Stimulated activated CD8-positive, alpha-beta memory T cell treated with anti-CD3 and anti-CD28 coated beads, Interleukin-12 subunit alpha, Interleukin-12 subunit beta, amount 100 ng/mL, for 24 hours (primary cell): Measurements from ENCODE around the gene EFCAB11.
A peak's percentile ranks its signal among the peaks of the same experiment; 100 is the strongest.

Experiments
- DNase-seq: peaks from one replicate; pipeline ENCODE4 v3.0.0-alpha.2; 2020; ENCODE audit errors: extremely low read depth

Gene EFCAB11

DNA sequence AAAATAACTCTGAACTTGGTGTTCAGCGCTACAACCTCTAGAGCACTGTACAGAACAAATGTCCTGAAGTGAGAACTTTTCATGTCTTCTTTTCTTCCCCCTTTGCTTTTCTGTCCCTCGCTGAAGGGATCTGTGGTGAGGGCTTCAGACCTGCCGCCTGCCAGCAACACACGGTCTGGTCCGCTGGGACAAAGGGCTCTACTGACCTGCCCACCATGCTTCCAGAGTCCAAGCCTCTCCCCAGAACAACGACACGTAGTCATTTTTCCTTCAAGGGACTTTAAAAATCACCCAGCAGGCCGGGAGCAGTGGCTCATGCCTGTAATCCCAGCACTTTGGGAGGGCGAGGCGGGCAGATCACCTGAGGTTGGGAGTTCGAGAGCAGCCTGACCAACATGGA, 140.4 kb downstream of the EFCAB11 start:
- DNase-seq: no peak

DNA sequence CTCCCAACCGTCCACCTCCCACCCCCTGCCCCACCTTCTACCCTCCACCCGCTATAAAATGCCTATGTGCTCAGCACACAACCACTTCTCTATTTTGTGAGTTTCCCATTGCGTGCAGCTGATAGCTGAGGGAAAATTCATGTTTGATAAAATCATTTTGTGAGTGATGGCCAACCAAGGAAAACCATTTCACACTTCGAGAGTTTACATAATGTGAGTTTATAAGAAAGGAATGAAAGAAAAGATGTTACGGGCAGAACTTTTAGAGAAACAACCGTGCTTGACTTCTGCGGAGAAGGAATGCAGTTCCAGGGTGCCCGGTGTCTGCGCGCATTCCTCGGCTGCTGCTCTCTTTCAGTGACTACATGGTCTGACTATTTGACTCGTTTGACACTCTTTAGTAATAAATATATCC, 140.9 kb downstream of the EFCAB11 start:
- no peak for DNase-seq

DNA sequence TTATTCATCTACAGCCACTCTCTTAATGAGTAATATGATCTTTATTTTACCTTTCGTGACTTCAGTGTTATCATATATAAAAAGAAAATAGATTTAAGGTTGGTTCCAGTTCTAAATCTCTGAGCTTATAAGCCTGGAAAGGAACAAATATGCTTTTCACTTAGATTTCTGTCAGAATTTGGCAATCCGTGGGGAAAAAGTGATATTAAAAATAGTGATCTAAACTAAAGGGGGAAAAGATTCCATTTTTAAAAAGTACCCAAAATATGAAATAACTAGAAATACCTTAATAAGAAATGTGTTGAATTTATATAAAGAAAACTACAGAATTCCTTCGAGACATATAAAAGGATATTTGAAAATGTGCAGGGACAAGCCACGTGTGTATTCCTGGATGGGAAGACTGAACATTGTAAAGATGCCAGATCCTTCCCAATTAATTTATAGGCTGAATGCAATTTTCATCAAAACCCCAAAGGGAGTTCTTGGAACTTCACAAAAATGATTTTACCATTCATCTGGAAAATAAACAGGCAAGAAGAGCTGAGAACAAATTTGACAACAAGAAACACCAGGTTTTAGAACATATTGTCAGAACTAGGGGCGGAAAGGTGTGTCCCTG, 142.5 kb downstream of the EFCAB11 start:
- no peak for DNase-seq

DNA sequence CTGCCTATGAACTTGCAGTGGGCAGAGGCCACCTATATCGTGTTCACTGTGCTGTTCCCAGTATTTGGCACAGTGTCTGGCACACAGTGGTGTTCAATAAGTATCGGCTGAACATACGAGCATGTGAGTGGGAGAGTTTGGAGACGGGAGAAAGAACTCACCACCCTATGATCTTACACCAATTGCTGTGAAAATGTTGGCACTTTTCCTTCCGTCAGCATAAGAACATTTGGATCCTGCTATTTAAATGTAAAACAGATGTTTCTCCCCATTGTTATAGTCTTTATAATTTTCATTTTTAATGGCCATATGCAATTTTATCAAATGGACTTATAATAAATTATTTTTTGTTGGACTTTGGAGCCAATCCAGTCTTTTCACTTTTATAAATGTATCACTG, 144.4 kb downstream of the EFCAB11 start:
- no peak for DNase-seq

DNA sequence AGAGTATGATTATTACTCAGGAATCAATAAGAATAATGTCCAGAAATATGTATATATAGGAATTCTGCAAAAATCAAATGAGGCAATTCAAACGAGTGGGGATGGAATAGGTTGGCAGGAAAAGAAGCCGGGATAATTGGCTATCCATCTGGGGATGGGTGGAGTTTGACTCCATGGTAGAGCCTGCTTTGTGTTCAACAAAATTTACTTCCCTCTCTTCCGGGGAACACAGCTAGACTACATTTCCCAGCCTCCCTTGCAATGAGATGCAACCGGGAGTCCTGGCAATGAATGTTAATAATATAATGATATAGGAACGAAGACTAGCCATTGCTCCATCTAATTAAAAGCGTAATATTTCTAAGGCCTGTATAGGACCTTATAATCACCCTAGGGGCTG, 146.6 kb downstream of the EFCAB11 start:
- DNase-seq: no peak

DNA sequence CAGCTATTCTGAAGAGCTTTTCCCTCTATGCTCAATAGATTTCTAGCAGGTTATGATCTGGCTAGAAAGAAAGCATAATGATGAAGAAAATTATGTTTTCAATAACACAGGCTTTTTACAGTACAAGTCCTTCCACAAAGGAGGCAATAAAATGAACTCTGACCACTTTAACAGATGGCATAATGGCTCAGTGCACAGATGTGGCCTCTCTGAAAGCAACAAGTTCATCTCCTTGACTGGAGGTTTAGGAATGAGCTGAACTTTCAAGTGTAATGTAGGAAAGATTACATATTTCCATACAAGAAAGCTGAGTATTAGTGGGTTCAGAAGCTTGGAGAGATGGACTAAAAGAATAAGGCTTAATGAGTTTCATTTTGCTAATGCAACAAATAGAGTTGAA, 147.4 kb downstream of the EFCAB11 start:
- DNase-seq: no peak

DNA sequence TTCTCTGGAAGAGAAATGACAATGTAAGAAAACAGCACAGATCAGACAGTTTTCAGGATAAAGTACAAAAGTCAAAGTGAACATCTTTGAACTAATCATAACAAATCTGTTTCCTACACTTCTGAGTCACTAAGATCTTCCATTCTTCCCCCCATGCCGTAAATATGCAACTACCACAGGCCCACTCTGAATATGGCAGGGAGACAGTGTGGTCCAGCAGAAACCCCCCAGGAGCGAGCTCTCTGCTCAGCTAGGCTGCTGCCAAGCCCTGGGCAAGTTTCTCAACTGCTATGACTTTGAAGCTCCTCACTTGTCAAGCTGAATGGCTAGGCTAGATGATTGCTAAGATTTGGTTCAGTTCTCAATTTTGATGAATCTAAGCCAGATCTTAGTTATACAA, 148.1 kb downstream of the EFCAB11 start:
- DNase-seq: no peak

DNA sequence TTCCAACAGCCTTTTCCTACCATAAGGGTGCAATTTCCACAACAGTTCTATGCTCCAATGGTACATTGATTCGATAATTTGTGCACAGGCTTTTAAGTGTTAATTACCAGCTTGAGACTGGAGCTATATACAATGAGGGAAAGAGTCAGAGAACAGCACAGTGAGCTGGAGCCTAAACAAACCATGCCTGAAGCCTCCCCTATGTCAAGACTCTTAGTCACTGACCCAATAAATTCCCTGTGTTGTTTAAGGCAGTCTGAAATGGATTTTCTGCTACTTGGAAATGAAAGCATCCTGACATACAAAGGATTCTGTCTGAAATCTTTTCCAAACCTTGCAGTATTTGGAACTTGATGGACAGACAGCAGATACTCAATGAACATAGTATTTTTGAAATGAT, 149.0 kb downstream of the EFCAB11 start:
- DNase-seq: no peak

DNA sequence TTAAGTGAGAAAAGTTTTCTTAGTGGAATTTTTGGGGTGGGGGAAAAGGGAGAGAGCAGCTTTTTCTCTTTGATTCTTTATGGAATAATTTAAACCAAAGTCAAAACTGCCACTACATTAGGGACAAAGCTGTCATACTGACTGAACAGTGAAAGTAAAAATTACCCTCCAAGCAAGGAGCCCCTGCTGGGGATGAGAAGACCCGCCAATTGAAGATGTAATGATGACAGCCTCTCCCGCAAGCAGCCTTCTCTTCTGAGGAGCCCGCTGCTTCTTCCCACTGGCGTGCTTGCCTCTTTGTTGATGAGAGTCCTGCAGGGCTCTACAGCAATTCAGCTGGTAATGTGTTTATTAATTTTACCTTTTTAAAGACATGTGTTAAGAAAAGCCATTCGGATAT, 151.0 kb downstream of the EFCAB11 start:
- DNase-seq: no peak

DNA sequence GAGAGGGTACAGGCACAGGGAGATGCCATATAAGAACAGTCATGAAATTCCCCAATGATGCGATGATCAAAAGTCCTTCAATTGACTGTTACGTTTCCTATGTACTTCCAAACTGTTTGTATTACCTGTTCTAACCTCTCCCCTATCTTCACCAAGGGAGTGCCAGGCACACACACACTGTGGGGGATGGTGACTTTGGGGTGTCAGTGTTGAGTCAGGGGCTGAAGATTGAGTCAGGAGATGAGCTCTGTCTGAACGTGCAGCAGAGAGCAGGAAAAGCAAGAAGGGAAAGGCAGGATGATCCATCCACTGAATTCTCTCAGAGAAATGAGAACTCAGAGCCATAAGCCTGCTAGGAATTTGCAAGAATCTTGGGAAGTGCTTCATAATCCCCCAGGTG, 153.4 kb downstream of the EFCAB11 start:
- DNase-seq: no peak

DNA sequence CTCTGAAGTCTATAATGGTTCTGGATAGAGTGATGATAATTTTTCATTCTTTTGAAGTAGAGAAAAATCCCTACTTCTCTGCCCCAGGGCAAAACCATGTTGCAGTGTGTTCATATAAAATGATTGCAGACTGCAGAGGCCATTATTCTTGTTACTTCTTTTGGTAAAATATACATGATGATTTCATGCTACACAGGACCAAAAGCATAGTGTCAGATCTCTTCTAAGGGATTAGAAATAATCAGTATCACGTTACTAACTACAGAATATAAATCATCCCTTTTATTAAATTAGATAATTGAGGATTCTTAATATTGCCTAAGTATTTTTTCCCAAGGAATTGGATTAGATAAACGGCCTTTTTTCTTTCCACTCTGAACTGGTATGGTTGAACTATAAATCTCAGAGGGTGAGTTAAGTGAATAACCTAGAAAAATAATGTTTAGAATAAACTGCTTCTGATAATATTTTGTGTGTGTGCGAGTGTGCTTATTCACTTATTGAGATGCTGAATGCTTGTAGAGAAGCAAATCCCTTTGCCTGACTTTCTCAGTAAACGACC, 156.2 kb downstream of the EFCAB11 start:
- no peak for DNase-seq

DNA sequence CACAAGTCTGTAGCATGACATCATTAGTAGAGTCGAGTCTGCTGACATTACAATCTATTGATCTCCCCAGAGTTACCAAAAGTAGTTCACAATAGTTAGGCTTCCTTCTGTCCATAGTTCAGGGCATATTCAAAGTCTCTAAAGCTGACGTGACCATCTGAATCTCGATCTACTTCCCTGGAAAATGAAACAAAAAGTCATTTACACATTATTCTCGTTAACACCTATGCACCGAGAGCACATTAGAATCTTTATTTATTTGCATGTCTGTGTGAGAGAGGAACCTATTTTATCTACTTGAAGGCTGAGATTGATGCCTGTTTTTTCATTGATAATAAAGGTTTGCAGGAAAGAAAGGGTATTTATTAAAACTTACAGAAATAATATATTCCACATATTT, 157.4 kb downstream of the EFCAB11 start:
- DNase-seq: no peak

DNA sequence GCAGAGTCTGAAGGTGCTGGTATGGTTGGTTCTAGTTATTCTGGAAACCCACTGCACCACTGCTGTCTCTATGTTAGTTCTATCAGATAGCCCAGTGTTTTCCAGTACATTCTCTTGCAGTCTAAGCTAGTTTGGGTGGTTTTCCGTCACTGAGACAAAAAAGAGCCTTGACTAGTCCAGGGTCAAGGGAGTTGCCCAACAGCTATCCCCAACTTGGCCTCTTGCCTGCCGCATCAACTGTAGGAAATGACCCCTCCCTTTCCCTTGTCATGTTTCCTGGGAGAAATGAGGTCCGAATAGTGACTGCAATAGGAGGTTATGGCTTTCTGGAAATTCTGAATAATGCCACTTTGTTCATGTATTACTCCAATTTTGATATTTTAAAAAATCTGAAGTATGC, 160.4 kb downstream of the EFCAB11 start:
- DNase-seq: no peak

DNA sequence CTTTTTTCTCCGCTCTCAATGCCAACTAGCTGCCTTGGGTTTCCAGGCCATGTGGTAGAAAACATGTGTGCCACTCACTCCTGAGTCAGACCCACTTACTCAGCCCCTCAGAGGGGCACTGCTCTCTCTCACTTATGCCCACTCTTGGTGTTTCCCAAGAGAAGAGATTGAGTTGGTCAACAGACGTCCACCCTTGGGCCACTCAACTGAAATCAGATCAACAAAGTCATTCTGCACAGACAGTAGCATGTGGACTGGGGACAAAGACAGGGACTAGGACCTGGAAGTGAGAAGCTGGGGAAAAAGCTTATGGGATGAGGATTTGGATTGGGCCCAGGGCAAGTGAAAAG, 161.2 kb downstream of the EFCAB11 start:
- no peak for DNase-seq

DNA sequence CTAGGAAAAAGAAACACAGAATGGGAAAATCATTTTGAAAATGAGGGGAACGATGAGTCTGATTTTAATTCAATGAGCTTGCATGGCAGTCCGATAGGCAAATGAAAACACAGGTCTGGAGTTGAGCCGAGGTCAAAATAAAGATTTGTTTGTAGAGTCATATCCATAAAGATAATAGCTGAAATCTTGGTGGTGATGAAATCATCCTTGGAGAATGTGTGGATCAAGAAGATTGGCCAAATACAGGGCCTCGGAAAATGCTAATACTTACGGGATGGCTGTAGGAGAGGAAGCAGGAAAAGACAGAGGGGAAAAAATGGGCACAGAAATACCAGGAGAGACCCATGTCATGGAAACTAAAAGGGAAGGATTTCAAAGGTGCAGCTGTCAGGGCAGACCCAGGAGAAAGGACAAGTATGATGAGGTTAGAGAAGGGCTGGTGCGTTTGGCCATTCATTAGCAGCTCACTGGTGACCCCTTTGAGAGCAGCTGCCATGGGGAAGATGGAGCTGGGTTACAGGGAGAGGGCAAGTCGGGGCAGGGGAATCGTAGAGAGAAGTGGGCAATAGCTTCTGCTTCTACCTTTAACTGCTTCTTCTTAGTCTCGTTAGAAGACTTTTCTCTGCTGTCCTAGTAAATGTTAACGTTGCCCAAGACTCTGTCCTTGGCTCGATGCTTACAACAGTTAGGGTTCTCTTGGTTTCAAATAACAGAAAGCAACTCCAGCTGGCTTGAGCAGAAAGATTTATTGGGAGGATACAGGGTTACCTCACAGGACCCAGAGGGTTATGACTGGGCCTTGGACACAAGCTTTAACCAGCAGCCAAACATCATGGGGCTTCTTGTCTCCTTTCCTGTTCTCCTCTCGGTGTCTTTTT, 161.8 kb downstream of the EFCAB11 start:
- no peak for DNase-seq

DNA sequence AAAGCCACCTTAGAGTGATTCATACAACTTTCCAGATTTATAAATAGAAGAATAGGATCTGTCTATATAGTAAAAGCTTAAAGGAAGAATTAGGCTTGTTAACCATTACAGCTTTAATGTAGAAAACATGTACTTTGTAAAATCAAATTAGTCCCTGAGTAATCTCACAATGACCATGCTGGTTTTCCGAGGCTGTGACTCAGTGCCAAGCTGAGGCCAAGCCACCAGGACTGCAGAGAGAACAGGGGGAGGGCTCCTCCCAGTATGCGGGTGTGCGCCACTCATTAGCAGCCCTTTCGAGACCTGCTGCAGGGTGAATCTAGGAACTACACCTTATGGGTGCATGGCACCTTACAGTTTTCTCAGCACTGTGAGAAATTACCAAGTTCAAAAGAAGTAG, 167.0 kb downstream of the EFCAB11 start:
- no peak for DNase-seq

DNA sequence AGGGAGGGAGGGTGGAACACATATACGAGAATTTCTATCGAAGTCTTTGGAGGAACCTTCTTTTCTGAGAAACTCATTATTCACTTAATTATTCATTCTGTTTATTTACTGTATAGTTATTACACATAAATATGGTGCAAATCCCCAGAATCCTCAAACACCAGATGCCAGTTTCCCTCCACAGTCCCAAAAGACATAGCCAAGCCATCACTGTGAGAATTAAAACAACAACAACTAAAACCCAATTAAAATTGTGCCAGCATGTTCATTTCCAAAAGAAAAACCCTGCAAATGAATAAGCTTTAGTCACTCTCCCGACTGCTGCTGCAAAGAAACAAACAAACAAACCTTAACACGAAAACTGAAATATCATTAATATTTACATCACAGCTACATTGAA, 173.5 kb downstream of the EFCAB11 start:
- DNase-seq: no peak

DNA sequence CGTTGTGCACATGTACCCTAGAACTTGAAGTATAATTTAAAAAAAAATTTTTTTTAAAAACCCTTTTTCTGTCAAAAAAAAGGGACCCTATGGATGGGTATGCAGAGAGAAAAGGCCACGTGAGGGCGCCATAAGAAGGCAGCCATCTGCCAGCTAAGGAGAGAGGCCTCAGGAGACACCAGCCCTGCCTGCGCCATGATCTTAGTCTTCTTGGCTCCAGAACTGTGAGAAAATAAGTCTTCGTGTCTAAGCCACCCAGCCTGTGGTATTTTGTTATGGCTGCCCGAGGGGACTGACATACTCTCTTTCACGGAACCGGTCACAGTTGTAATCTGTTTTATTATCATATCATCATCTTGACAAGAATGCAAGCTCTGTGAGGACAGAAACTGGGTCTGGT, 174.8 kb downstream of the EFCAB11 start:
- no peak for DNase-seq

DNA sequence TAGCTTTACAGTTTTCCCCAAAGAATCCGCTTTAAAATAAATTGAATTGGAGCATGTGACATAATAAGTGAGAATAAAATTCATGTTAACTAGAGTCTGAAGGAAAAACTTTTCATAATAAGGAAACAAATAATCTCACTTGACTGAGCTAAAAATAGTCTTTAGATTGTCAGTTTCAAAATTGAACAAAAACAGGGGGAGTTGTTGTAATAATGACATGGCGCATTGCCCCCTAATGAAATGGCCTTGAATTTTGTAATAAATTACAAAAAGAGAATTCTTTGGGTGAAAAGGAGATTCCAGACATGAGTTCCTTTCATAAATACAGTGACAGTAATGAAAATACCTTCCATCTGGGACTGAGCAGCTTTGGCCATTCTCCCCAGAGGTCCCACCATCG, 178.6 kb downstream of the EFCAB11 start:
- no peak for DNase-seq

DNA sequence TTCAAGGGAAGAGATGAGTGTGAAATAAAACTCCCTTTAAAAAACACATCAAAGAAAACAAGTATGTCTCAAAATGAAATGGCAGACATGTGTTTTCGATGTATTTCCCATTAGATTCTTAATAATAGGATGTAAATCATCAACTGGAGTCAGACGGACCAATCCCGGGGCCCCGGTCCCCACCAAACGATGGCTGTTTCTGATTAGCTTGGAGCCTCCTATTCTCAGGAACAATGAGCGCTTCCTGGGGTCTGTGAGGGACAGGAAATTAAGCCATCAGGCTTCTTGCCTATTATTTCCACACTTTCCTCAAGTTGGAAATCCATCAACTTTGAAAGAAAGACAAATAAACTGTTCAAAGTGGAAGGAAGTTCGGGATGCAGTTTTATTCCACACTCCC, 179.4 kb downstream of the EFCAB11 start:
- DNase-seq: no peak

DNA sequence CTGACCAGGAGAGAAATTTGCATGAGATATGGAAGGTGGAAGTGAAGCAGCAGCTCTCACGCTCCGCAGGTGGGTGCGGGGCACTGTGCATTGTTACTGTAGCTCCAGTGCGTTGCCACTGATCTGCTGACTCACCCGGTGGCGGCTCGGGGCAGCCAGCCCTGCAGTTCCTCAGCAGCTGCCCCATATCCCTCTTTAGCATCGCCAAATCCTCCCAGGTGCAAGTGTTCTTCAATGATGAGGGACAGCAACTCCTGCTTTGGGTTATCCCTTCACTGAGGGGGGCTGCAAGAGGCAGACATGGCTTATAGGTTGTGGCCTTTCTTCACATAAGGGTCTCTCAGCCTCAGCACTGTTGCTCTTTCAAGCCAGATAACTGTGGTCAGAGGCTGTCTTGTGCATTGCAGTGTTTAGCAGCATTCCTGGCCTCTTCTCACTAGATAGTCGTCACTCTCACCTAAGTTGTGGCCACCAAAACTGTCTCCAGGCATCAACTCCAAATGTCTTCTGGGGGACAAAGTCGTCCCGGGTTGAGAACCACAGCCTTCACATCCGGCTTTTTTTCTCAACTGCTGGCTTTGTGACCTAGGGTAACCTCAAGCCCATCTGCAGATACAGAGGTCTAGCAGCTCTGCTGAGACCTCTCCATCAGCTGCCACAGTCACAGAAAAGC, 180.8 kb downstream of the EFCAB11 start:
- peak; percentile 42 for DNase-seq

DNA sequence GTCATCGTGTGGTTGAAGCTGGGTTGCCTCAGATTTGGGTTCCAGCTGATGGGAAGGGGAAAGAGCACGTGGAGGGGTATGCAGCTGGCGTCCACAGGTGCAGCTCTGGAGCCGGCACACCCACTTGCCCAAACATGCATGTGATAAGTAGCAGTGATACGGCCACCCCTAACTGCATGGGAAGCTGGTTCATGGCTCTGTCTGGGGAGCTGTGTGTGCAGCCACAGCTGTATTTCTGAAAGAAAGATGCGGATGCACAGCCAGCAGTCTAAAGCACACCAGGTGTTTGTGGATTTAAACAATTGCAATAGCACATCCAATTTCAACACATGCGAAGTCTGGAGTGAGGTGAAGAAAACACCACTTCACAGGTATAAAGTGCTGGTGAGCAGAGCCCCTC, 181.4 kb downstream of the EFCAB11 start:
- DNase-seq: no peak

DNA sequence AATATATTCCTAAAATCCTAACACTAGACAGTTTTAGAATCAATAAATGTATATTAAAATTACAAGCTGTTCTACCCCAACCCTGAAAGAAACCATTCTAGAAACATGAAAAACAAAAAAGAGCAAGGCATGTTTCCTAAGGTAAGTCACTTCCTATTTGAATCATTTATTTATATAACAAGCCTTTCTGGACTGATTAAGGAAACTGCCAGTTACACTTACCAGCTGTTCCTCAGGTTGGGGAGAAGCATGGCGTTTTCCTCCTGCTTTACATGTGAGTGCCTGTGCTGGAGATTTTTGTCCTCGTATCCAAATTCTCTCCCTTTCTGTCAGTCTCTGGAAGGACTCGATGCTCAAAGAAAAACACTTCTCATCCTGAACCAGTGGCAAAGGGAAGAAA, 183.3 kb downstream of the EFCAB11 start:
- DNase-seq: no peak
